ENCODE measurements around the gene SH3BGRL2.
"Not testable (repeated sequence)": the region's sequence is repeated elsewhere in the genome, so short reads cannot be mapped to it uniquely, and the experiment has no call there.

SH3BGRL2 gene

GRCh38 chr6:79704200-79704599, 73.1 kb downstream of the SH3BGRL2 start:
- no peak for DNase-seq

GRCh38 chr6:79705456-79705995, 74.4 kb downstream of the SH3BGRL2 start:
- no peak for DNase-seq

GRCh38 chr6:79706527-79706926, 75.4 kb downstream of the SH3BGRL2 start:
- no peak for DNase-seq

GRCh38 chr6:79707621-79708020, 76.5 kb downstream of the SH3BGRL2 start:
- no peak for DNase-seq

GRCh38 chr6:79708095-79708791, 77.1 kb downstream of the SH3BGRL2 start:
- no peak for DNase-seq

GRCh38 chr6:79710127-79710526, 79.0 kb downstream of the SH3BGRL2 start:
- DNase-seq = peak; percentile 45

- DNase-seq = no peak
Observed at GRCh38 chr6:79711167-79711566, 80.0 kb downstream of the SH3BGRL2 start.

- DNase-seq = no peak
Observed at GRCh38 chr6:79712144-79712543, 81.0 kb downstream of the SH3BGRL2 start.

- no peak for DNase-seq
Observed at GRCh38 chr6:79712616-79713135, 81.5 kb downstream of the SH3BGRL2 start.

GRCh38 chr6:79713701-79714322, 82.7 kb downstream of the SH3BGRL2 start:
- no peak for DNase-seq

GRCh38 chr6:79717989-79718388, 86.9 kb downstream of the SH3BGRL2 start:
- DNase-seq = no peak

GRCh38 chr6:79718509-79719247, 87.5 kb downstream of the SH3BGRL2 start:
- DNase-seq = no peak

- no peak for DNase-seq
Observed at GRCh38 chr6:79719248-79719960, 88.3 kb downstream of the SH3BGRL2 start.

- no peak for DNase-seq
Observed at GRCh38 chr6:79724816-79725215, 93.7 kb downstream of the SH3BGRL2 start.

GRCh38 chr6:79731471-79731870, 100.3 kb downstream of the SH3BGRL2 start:
- no peak for DNase-seq

- DNase-seq = no peak
Observed at GRCh38 chr6:79733388-79733787, 102.3 kb downstream of the SH3BGRL2 start.

GRCh38 chr6:79734374-79734773, 103.2 kb downstream of the SH3BGRL2 start:
- DNase-seq = no peak

- DNase-seq = no peak
Observed at GRCh38 chr6:79735183-79735582, 104.1 kb downstream of the SH3BGRL2 start.

GRCh38 chr6:79737172-79737571, 106.0 kb downstream of the SH3BGRL2 start:
- DNase-seq = no peak

- DNase-seq = no peak
Observed at GRCh38 chr6:79742030-79742429, 110.9 kb downstream of the SH3BGRL2 start.

GRCh38 chr6:79745282-79745681, 114.2 kb downstream of the SH3BGRL2 start:
- DNase-seq = not testable (repeated sequence)

- DNase-seq = not testable (repeated sequence)
Observed at GRCh38 chr6:79746325-79746724, 115.2 kb downstream of the SH3BGRL2 start.

- DNase-seq = no peak
Observed at GRCh38 chr6:79750806-79751205, 119.7 kb downstream of the SH3BGRL2 start.

All from NCI-H510A (cell line).